Measurements from ENCODE around the gene CFAP100.

The CFAP100 gene

DNA sequence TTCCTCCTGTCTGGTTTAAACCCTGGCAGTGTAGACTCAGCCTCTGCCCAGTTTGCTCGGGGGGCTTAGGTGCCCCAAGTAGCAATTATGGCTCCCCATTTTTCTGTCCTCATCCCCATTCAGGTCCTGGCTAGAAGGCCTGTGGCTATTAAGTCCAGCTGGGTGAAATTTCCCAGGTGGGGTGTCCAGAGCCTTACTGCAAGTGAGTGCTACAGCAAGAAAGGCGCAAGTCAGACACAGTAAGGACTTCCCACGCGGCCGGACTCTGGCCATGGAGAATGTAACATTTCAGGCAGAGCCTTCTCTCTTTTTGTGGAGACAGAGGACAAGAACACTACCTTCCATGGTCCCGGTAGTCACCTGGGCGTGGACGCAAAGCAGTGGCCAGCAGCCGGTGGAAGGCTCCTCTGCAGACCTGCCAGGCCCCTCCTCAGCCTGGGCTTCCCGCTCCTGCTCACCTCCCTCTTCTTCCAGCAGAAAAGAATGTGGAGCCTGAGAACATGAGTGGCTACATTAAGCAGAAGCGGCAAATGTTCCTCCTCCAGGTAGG is 23.3 kb downstream of the CFAP100 start:
- CTCF ChIA-PET, result no interaction called here
- Histone ChIP-seq H3K36me3 (ENCODE audit: control insufficient read depth in 4 of 4, insufficient read depth in 4 of 4, low read length in 3 of 4) (no peaks in the 10 kb centered on the region), H3K4me3 (ENCODE audit: control insufficient read depth in 1 of 7, extremely low read depth in 1 of 7, insufficient read depth in 4 of 7, low read depth in 2 of 7, low read length in 6 of 7) (no peak overlapping the region), H3K27ac (ENCODE audit: insufficient read depth in 1 of 2, low read depth in 1 of 2, low read length in 2 of 2, poor library complexity in 1 of 2, severe bottlenecking in 2 of 2) (no peak overlapping the region), H3K4me1 (ENCODE audit: control extremely low read depth in 1 of 4, control insufficient read depth in 4 of 4, insufficient read depth in 4 of 4, low read length in 3 of 4) (no peaks in the 10 kb centered on the region), H3K27me3 (replicated peaks in 2 of 5; ENCODE audit: control insufficient read depth in 4 of 5, insufficient read depth in 5 of 5, low read length in 4 of 5) (peaks cover 0 to 48% (median 9%) of the 10 kb centered on the region in 5 experiments), H3K9me3 (ENCODE audit: control extremely low read depth in 1 of 5, control insufficient read depth in 4 of 5, insufficient read depth in 2 of 5, low read depth in 1 of 5, low read length in 4 of 5) (no peaks in the 10 kb centered on the region)
- POLR2A ChIA-PET, result no interaction called here
- 95% methylated on average over 11 of the region's 11 CpGs for WGBS (ENCODE audit: insufficient coverage)
- no peak for DNase-seq

GRCh38 chr3:126418661-126419131 is 24.0 kb downstream of the CFAP100 start:
- H3K4me1 ChIP-seq (ENCODE audit: control extremely low read depth in 1 of 4, control insufficient read depth in 4 of 4, insufficient read depth in 4 of 4, low read length in 3 of 4), result no peaks in the 10 kb centered on the region
- 94% methylated on average over 13 of the region's 20 CpGs for WGBS (ENCODE audit: insufficient coverage)
- H3K4me3 ChIP-seq (ENCODE audit: control insufficient read depth in 1 of 7, extremely low read depth in 1 of 7, insufficient read depth in 4 of 7, low read depth in 2 of 7, low read length in 6 of 7), result no peak overlapping the region
- H3K27me3 ChIP-seq (replicated peaks in 2 of 5; ENCODE audit: control insufficient read depth in 4 of 5, insufficient read depth in 5 of 5, low read length in 4 of 5), result peaks cover 0 to 42% (median 9%) of the 10 kb centered on the region in 5 experiments
- no peaks in the 10 kb centered on the region for H3K9me3 ChIP-seq (ENCODE audit: control extremely low read depth in 1 of 5, control insufficient read depth in 4 of 5, insufficient read depth in 2 of 5, low read depth in 1 of 5, low read length in 4 of 5)
- no peak overlapping the region for H3K27ac ChIP-seq (ENCODE audit: insufficient read depth in 1 of 2, low read depth in 1 of 2, low read length in 2 of 2, poor library complexity in 1 of 2, severe bottlenecking in 2 of 2)
- no peak for DNase-seq
- H3K36me3 ChIP-seq (ENCODE audit: control insufficient read depth in 4 of 4, insufficient read depth in 4 of 4, low read length in 3 of 4), result no peaks in the 10 kb centered on the region
- POLR2A ChIA-PET, result no interaction called here
- CTCF ChIA-PET, result no interaction called here

DNA sequence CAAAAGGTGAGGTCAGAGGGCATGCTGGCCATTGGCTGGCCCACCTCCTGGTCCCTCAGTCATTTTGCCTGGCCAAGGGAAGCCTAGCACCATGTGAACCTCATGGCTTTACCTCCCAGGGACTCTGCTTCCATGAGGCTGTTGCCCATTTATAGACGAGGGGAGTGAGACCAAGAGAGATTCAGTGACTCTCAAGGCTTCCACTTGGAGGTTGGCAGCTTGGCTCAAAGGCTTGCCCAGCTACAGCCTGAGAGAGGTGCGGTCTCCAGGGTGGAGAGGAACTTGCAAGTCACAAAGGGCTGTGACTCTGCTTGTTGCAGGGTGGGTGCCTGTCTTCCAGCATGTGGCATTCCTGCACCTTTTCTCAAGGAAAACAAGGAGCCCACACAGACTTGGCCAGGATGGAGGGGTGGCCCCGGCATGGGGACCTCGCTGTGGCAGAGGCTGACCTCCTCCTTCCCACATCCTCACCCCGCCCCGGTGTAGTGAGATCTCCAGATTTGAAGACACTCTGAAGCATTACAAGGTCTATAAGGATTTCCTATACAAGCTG is 24.5 kb downstream of the CFAP100 start:
- CTCF ChIA-PET, result no interaction called here
- 89% methylated on average over 4 of the region's 6 CpGs for WGBS (ENCODE audit: insufficient coverage)

DNA sequence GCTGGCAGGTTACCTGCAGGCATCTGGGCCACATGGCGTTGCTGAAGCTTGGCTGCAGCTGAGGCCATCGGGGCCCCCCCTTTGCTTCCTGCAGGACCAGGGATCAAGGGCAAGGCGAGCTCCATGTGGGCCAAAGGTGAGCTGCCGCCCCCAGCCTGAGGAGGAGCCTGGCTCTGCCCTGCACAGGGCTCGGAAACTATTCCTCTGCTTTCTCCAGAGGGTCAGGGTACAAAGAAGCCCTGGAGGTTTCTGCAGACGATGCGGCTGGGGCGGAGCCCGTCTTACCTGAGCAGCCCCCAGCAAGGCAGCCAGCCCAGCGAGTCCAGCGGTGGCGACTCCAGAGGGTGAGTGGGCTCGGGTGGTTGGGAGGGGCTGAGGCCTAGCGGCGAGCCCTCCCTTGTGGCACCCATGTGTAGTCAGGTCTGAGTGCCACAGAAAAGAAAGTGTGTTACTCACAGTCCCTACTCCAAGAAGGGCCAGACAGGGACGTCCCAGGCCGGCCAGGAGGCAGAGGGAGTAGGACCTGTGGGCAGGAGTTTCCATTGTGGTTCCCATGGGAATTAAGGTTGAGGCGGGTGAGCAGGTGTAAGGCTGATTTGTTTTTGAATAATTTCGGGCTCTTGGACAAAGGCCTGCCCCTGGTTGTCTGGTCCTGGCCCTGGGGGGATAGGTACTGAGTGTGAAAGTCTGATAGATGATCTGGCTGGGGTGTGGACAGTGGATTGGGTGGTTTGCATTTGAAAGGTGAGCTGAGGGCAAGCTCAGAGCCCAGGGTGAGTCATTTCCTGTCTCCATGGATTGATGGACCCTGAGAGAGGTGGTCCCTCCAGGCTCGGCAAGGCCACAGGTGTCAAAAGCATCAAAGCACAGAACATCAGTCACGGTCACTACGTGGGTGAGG is 25.4 kb downstream of the CFAP100 start:
- Histone ChIP-seq H3K9me3 (ENCODE audit: control extremely low read depth in 1 of 5, control insufficient read depth in 4 of 5, insufficient read depth in 2 of 5, low read depth in 1 of 5, low read length in 4 of 5) (no peaks in the 10 kb centered on the region), H3K4me3 (ENCODE audit: control insufficient read depth in 1 of 7, extremely low read depth in 1 of 7, insufficient read depth in 4 of 7, low read depth in 2 of 7, low read length in 6 of 7) (no peak overlapping the region), H3K27ac (ENCODE audit: insufficient read depth in 1 of 2, low read depth in 1 of 2, low read length in 2 of 2, poor library complexity in 1 of 2, severe bottlenecking in 2 of 2) (no peak overlapping the region), H3K36me3 (ENCODE audit: control insufficient read depth in 4 of 4, insufficient read depth in 4 of 4, low read length in 3 of 4) (no peaks in the 10 kb centered on the region), H3K27me3 (replicated peaks in 2 of 5; ENCODE audit: control insufficient read depth in 4 of 5, insufficient read depth in 5 of 5, low read length in 4 of 5) (peaks cover 0 to 41% (median 7%) of the 10 kb centered on the region in 5 experiments), H3K4me1 (ENCODE audit: control extremely low read depth in 1 of 4, control insufficient read depth in 4 of 4, insufficient read depth in 4 of 4, low read length in 3 of 4) (no peaks in the 10 kb centered on the region)
- DNase-seq, result no peak
- ChIA-PET CTCF (no interaction called here), POLR2A (no interaction called here)
- 94% methylated on average over 17 of the region's 22 CpGs for WGBS (ENCODE audit: insufficient coverage)

More for the DNA sequence above, 24.5 kb downstream of the CFAP100 start:
- no peaks in the 10 kb centered on the region for H3K4me1 ChIP-seq (ENCODE audit: control extremely low read depth in 1 of 4, control insufficient read depth in 4 of 4, insufficient read depth in 4 of 4, low read length in 3 of 4)
- peaks cover 0 to 41% (median 9%) of the 10 kb centered on the region in 5 experiments for H3K27me3 ChIP-seq (replicated peaks in 2 of 5; ENCODE audit: control insufficient read depth in 4 of 5, insufficient read depth in 5 of 5, low read length in 4 of 5)
- H3K27ac ChIP-seq (ENCODE audit: insufficient read depth in 1 of 2, low read depth in 1 of 2, low read length in 2 of 2, poor library complexity in 1 of 2, severe bottlenecking in 2 of 2), result no peak overlapping the region
- H3K4me3 ChIP-seq (ENCODE audit: control insufficient read depth in 1 of 7, extremely low read depth in 1 of 7, insufficient read depth in 4 of 7, low read depth in 2 of 7, low read length in 6 of 7), result no peak overlapping the region
- H3K36me3 ChIP-seq (ENCODE audit: control insufficient read depth in 4 of 4, insufficient read depth in 4 of 4, low read length in 3 of 4), result no peaks in the 10 kb centered on the region
- no peak for DNase-seq
- POLR2A ChIA-PET, result no interaction called here
- no peaks in the 10 kb centered on the region for H3K9me3 ChIP-seq (ENCODE audit: control extremely low read depth in 1 of 5, control insufficient read depth in 4 of 5, insufficient read depth in 2 of 5, low read depth in 1 of 5, low read length in 4 of 5)

DNA sequence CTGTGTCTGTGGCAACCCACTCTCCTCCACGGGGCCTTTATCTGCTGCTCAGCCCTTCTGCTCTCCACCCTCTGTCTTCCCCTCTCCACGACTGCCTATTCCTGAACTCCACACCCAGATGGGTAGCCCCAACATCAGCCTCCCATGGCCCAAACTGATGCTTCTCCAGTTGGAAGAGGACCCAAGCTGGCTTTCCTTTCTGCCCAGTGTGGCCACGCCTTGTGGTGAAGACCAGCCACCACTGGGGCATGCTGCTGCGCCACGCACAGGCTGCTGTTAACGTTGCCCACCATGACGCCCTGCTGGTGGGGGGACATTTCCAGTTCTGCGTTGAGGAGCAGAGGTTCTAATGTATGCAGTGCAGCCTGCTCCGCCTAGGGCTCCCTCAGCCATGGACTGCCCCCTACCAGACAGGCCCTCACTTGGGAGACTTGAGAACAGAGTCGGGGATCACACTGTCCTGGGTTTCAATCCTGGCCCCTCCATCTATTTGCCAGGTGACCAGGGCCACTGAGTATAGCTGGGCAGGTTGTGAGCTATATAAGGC is 26.9 kb downstream of the CFAP100 start:
- no peaks in the 10 kb centered on the region for H3K36me3 ChIP-seq (ENCODE audit: control insufficient read depth in 4 of 4, insufficient read depth in 4 of 4, low read length in 3 of 4)
- no peak for DNase-seq
- POLR2A ChIA-PET, result no interaction called here
- H3K4me1 ChIP-seq (ENCODE audit: control extremely low read depth in 1 of 4, control insufficient read depth in 4 of 4, insufficient read depth in 4 of 4, low read length in 3 of 4), result no peaks in the 10 kb centered on the region
- peaks cover 0 to 6% (median 2%) of the 10 kb centered on the region in 5 experiments for H3K9me3 ChIP-seq (ENCODE audit: control extremely low read depth in 1 of 5, control insufficient read depth in 4 of 5, insufficient read depth in 2 of 5, low read depth in 1 of 5, low read length in 4 of 5)
- 87% methylated on average over 10 of the region's 10 CpGs for WGBS (ENCODE audit: insufficient coverage)
- H3K4me3 ChIP-seq (ENCODE audit: control insufficient read depth in 1 of 7, extremely low read depth in 1 of 7, insufficient read depth in 4 of 7, low read depth in 2 of 7, low read length in 6 of 7), result no peak overlapping the region
- CTCF ChIA-PET, result no interaction called here
- peaks cover 0 to 26% (median 5%) of the 10 kb centered on the region in 5 experiments for H3K27me3 ChIP-seq (replicated peaks in 2 of 5; ENCODE audit: control insufficient read depth in 4 of 5, insufficient read depth in 5 of 5, low read length in 4 of 5)
- no peak overlapping the region for H3K27ac ChIP-seq (ENCODE audit: insufficient read depth in 1 of 2, low read depth in 1 of 2, low read length in 2 of 2, poor library complexity in 1 of 2, severe bottlenecking in 2 of 2)

DNA sequence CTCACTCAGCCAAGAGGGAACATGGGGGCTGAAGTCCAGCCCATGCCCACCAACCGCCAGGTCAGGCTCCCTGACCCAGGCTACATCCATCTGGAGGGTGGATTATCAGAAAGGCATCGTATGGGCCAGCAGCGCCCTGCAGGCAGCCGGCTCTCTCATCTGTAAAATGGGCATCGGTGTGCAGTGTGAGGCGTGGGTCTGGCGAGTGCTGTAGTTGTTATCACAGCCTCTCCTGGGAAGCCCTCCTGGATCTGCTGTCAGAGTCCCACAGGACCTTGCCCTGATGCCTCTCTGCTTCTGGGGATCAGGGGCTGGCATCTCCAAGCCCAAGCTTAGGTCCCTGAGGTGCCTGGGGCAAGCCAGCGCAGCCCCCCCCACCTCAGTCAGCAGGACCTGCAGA is 27.4 kb downstream of the CFAP100 start:
- CTCF ChIA-PET, result no interaction called here
- DNase-seq, result no peak
- H3K4me3 ChIP-seq (ENCODE audit: control insufficient read depth in 1 of 7, extremely low read depth in 1 of 7, insufficient read depth in 4 of 7, low read depth in 2 of 7, low read length in 6 of 7), result no peak overlapping the region
- no peaks in the 10 kb centered on the region for H3K4me1 ChIP-seq (ENCODE audit: control extremely low read depth in 1 of 4, control insufficient read depth in 4 of 4, insufficient read depth in 4 of 4, low read length in 3 of 4)
- POLR2A ChIA-PET, result no interaction called here
- 95% methylated on average over 7 of the region's 8 CpGs for WGBS (ENCODE audit: insufficient coverage)
- no peaks in the 10 kb centered on the region for H3K36me3 ChIP-seq (ENCODE audit: control insufficient read depth in 4 of 4, insufficient read depth in 4 of 4, low read length in 3 of 4)
- peaks cover 0 to 22% (median 5%) of the 10 kb centered on the region in 5 experiments for H3K27me3 ChIP-seq (replicated peaks in 2 of 5; ENCODE audit: control insufficient read depth in 4 of 5, insufficient read depth in 5 of 5, low read length in 4 of 5)
- peaks cover 0 to 10% (median 2%) of the 10 kb centered on the region in 5 experiments for H3K9me3 ChIP-seq (ENCODE audit: control extremely low read depth in 1 of 5, control insufficient read depth in 4 of 5, insufficient read depth in 2 of 5, low read depth in 1 of 5, low read length in 4 of 5)
- no peak overlapping the region for H3K27ac ChIP-seq (ENCODE audit: insufficient read depth in 1 of 2, low read depth in 1 of 2, low read length in 2 of 2, poor library complexity in 1 of 2, severe bottlenecking in 2 of 2)

All from common myeloid progenitor, CD34-positive (primary cell).